GM20431 (cell line): ENCODE measurements around the gene STK33.

Experiments used
- in situ Hi-C: fragments of 300-500 bp; cut with MseI, MboI; formaldehyde crosslinking; loops from one replicate; pipeline ENCODE4 v1.15.0; 2020; ENCODE audit warnings: low sequenced_read_pairs; ENCODE audit not compliant: unreplicated experiment

Gene STK33

GRCh38 chr11:8362491-8362890, 231.5 kb downstream of the STK33 start:
- in situ Hi-C loops, result loop anchor here (25.0 kb wide), 1 partner anchor 200 kb away; no protein-coding TSS in a partner anchor

- in situ Hi-C loops, result loop anchor here (25.0 kb wide), 1 partner anchor 201 kb away; no protein-coding TSS in a partner anchor
Observed at GRCh38 chr11:8361664-8362210, 232.3 kb downstream of the STK33 start.

GRCh38 chr11:8361206-8361605, 232.8 kb downstream of the STK33 start:
- in situ Hi-C loops, result loop anchor here (25.0 kb wide), 1 partner anchor 201 kb away; no protein-coding TSS in a partner anchor

GRCh38 chr11:8360086-8360828, 233.8 kb downstream of the STK33 start:
- in situ Hi-C loops, result loop anchor here (25.0 kb wide), 1 partner anchor 202 kb away; no protein-coding TSS in a partner anchor

- in situ Hi-C loops, result loop anchor here (25.0 kb wide), 1 partner anchor 203 kb away; no protein-coding TSS in a partner anchor
Observed at GRCh38 chr11:8359521-8359920, 234.5 kb downstream of the STK33 start.

GRCh38 chr11:8357891-8358566, 236.0 kb downstream of the STK33 start:
- in situ Hi-C loops, result loop anchor here (25.0 kb wide), 1 partner anchor 204 kb away; no protein-coding TSS in a partner anchor

GRCh38 chr11:8357505-8357888, 236.5 kb downstream of the STK33 start:
- in situ Hi-C loops, result loop anchor here (25.0 kb wide), 1 partner anchor 205 kb away; no protein-coding TSS in a partner anchor

- in situ Hi-C loops, result loop anchor here (25.0 kb wide), 1 partner anchor 205 kb away; no protein-coding TSS in a partner anchor
Observed at GRCh38 chr11:8356721-8357504, 237.1 kb downstream of the STK33 start.

- in situ Hi-C loops, result loop anchor here (25.0 kb wide), 1 partner anchor 206 kb away; no protein-coding TSS in a partner anchor
Observed at GRCh38 chr11:8356216-8356615, 237.8 kb downstream of the STK33 start.

- in situ Hi-C loops, result loop anchor here (25.0 kb wide), 1 partner anchor 207 kb away; no protein-coding TSS in a partner anchor
Observed at GRCh38 chr11:8355416-8355742, 238.6 kb downstream of the STK33 start.

GRCh38 chr11:8354622-8355415, 239.2 kb downstream of the STK33 start:
- in situ Hi-C loops, result loop anchor here (25.0 kb wide), 1 partner anchor 207 kb away; no protein-coding TSS in a partner anchor

- in situ Hi-C loops, result loop anchor here (25.0 kb wide), 1 partner anchor 209 kb away; no protein-coding TSS in a partner anchor
Observed at GRCh38 chr11:8352876-8353505, 241.0 kb downstream of the STK33 start.

GRCh38 chr11:8352103-8352875, 241.7 kb downstream of the STK33 start:
- in situ Hi-C loops, result loop anchor here (25.0 kb wide), 1 partner anchor 210 kb away; no protein-coding TSS in a partner anchor

- in situ Hi-C loops, result loop anchor here (25.0 kb wide), 1 partner anchor 211 kb away; no protein-coding TSS in a partner anchor
Observed at GRCh38 chr11:8351223-8351622, 242.8 kb downstream of the STK33 start.

GRCh38 chr11:8347978-8348377, 246.1 kb downstream of the STK33 start:
- in situ Hi-C loops, result no loop called here

- in situ Hi-C loops, result no loop called here
Observed at GRCh38 chr11:8346157-8346755, 247.8 kb downstream of the STK33 start.

GRCh38 chr11:8345179-8345578, 248.8 kb downstream of the STK33 start:
- in situ Hi-C loops, result no loop called here
